Fibroblast of villous mesenchyme (primary cell): Measurements from ENCODE around the gene CFLAR. TPM values are rescaled to one million over a fixed set of nuclear protein-coding genes. Genes with fewer than 3 reads are reported as not detected.
A peak's percentile ranks its signal among the peaks of the same experiment; 100 is the strongest.

Experiments
- DNase-seq: peaks from one replicate; pipeline ENCODE4 v3.0.0-alpha.2; 2010; ENCODE audit warnings: low read depth
- H3K4me3 ChIP-seq: 2 replicates; pipeline ENCODE4 v1.5.1; 2011; ENCODE audit warnings: low read depth, mild to moderate bottlenecking, low read length
- CTCF ChIP-seq: IDR thresholded peaks from 2 replicates; pipeline ENCODE4 v1.5.1; 2012; ENCODE audit warnings: low read depth, mild to moderate bottlenecking, low read length; ENCODE audit not compliant: insufficient read depth
- total RNA-seq: library from RNA; depleted of rRNA; stranded (reverse); fragments of >200 nt; gene quantifications from 2 replicates; pipeline ENCODE4 v1.2.3, GENCODE V29; 2012

CFLAR gene
- total RNA-seq, 1 donor: 143 TPM

GRCh38 chr2:201118121-201118960 lies 2.4 kb downstream of the CFLAR start:
- peak; percentile 92 for DNase-seq
- peak overlapping the region; percentile 77 for H3K4me3 ChIP-seq
- TF ChIP-seq CTCF: peak; percentile 40

GRCh38 chr2:201118961-201119854 lies 3.2 kb downstream of the CFLAR start:
- DNase-seq: peak; percentile 53
- TF ChIP-seq CTCF: no peak
- H3K4me3 ChIP-seq: peak overlapping the region; percentile 77

- DNase-seq: no peak
- no peak overlapping the region for H3K4me3 ChIP-seq
Measured at GRCh38 chr2:201122276-201122675, 6.3 kb downstream of the CFLAR start.

GRCh38 chr2:201126308-201127151 lies 10.6 kb downstream of the CFLAR start:
- TF ChIP-seq CTCF: no peak
- H3K4me3 ChIP-seq: peak overlapping the region; percentile 31
- DNase-seq: peak; percentile 87

More at GRCh38 chr2:201122276-201122675, 6.3 kb downstream of the CFLAR start:
- TF ChIP-seq CTCF: no peak

- TF ChIP-seq CTCF: no peak
- peak overlapping the region; percentile 31 for H3K4me3 ChIP-seq
- DNase-seq: no peak
Measured at GRCh38 chr2:201127152-201127511, 11.2 kb downstream of the CFLAR start.

GRCh38 chr2:201127570-201127969 lies 11.6 kb downstream of the CFLAR start:
- H3K4me3 ChIP-seq: peak overlapping the region; percentile 31
- DNase-seq: peak; percentile 49
- TF ChIP-seq CTCF: no peak
